ENCODE results near the gene AGFG1. TPM values are rescaled to one million over a fixed set of nuclear protein-coding genes. Genes with fewer than 3 reads are reported as not detected.

The AGFG1 gene
- total RNA-seq, 1 experiment from 2014 or later, result 72.5 TPM

DNA sequence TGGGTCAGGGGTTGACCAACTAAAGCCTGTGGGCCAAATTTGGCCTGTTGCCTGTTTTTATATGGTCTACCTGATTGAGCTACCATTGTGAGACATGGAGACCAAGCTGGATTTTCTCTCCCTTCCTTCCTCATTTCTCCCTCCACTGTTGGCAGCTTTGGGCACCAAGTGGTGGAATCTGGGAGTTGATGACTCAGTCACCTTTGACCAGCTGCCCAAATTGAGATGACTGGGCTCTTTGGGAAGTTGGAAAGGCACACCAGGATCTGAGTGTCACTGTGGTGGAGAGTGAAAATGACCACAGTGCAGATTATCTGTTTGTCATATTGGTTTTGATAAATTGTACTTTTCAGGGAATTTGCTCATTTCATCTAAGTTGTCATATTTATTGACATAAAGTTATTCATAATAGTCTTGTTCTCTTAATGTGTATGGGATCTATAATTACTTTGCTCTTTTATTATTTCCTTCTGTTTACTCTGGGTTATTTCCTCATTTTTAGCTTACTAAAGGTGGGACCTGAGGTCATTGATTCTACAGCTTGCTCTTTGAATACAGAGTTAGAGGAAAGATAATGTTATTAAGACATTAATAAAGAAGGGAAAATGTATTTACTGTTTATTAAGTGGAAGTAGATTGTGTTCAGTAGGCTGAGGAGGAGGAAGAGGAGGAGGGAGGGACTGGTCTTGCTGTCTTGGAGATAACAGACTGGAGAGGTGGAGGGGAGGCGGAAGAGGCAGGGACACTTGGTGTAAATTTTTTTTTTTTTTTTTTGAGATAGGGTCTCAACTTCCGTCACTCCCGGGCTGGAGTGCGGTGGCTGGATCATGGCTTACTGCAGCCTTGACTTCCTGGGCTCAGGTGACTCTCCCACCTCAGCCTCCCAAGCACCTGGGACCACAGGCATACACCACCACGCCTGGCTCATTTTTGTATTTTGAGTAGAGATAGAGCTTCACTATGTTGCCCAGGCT is 31.8 kb downstream of the AGFG1 start (continued):
- TF ChIP-seq, protein P1, sequence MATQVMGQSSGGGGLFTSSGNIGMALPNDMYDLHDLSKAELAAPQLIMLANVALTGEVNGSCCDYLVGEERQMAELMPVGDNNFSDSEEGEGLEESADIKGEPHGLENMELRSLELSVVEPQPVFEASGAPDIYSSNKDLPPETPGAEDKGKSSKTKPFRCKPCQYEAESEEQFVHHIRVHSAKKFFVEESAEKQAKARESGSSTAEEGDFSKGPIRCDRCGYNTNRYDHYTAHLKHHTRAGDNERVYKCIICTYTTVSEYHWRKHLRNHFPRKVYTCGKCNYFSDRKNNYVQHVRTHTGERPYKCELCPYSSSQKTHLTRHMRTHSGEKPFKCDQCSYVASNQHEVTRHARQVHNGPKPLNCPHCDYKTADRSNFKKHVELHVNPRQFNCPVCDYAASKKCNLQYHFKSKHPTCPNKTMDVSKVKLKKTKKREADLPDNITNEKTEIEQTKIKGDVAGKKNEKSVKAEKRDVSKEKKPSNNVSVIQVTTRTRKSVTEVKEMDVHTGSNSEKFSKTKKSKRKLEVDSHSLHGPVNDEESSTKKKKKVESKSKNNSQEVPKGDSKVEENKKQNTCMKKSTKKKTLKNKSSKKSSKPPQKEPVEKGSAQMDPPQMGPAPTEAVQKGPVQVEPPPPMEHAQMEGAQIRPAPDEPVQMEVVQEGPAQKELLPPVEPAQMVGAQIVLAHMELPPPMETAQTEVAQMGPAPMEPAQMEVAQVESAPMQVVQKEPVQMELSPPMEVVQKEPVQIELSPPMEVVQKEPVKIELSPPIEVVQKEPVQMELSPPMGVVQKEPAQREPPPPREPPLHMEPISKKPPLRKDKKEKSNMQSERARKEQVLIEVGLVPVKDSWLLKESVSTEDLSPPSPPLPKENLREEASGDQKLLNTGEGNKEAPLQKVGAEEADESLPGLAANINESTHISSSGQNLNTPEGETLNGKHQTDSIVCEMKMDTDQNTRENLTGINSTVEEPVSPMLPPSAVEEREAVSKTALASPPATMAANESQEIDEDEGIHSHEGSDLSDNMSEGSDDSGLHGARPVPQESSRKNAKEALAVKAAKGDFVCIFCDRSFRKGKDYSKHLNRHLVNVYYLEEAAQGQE (IDR thresholded peaks at IDR 0.05; ENCODE audit: low read depth), result no peak
- TF ChIP-seq, protein P2, sequence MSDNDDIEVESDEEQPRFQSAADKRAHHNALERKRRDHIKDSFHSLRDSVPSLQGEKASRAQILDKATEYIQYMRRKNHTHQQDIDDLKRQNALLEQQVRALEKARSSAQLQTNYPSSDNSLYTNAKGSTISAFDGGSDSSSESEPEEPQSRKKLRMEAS (IDR thresholded peaks at IDR 0.05), result peak; percentile 69
- peak; percentile 94 for TF ChIP-seq JUND (IDR thresholded peaks at IDR 0.05)

DNA sequence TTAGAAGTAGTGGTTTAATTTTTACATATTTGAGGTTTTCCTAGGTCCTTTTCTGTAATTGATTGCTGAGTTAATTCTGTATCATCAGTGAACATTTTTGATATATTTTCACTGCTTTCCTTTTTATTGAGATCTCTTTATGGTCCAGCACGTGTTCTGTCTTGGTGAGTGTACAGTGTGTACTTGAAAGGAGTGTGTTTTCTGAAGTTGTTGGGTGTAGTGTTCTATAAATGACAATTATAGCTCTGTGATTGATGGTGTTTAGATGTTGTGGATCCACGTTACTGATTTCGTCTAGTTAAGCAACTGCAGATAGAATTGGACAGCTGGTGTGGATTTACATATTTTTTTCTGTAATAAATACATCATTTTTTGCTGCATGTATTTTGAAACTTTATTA is 32.7 kb downstream of the AGFG1 start:
- no peak for ATAC-seq
- Histone ChIP-seq H3K79me2 (ENCODE audit: insufficient read depth, low read length) (peaks cover 97% of the 10 kb centered on the region), H3K9me2 (ENCODE audit: insufficient read depth) (no peaks in the 10 kb centered on the region), H3K9ac (ENCODE audit: low read length) (no peak overlapping the region), H3K4me2 (ENCODE audit: low read length) (no peak overlapping the region), H4K20me1 (ENCODE audit: insufficient read depth) (peaks cover 8% of the 10 kb centered on the region; the same call in 1 of the 2 replicates), H3K4me3 (replicated peaks in 1 of 2; ENCODE audit: low read depth in 1 of 2, low read length in 2 of 2) (no peak overlapping the region), H3K27me3 (ENCODE audit: insufficient read depth, low read length) (no peaks in the 10 kb centered on the region), H3K27ac (ENCODE audit: low read depth, low read length) (no peak overlapping the region), H3K9me3 (ENCODE audit: control insufficient read depth in 1 of 2, insufficient read depth in 1 of 2, low read depth in 1 of 2, low read length in 2 of 2) (no peaks in the 10 kb centered on the region), H3K36me3 (ENCODE audit: control insufficient read depth in 1 of 2, insufficient read depth in 2 of 2, low read length in 2 of 2) (no peaks in the 10 kb centered on the region), H2AFZ (ENCODE audit: low read depth, low read length, poor library complexity, severe bottlenecking) (no peak overlapping the region), H3K4me1 (ENCODE audit: control insufficient read depth in 1 of 2, insufficient read depth in 2 of 2, low read length in 2 of 2) (peaks cover 59 to 65% of the 10 kb centered on the region in 2 experiments)
- ChIA-PET CTCF (no interaction called here), RAD21 (ENCODE audit: low non-redundant PET in 1 of 2, low total read pairs in 2 of 2, uncharacterized antibody in 2 of 2, unreplicated experiment in 2 of 2) (no interaction called here), POLR2A (no interaction called here)
- intact Hi-C loops (cut with micrococcal nuclease), result no loop called here
- TF ChIP-seq FOSL1 (IDR thresholded peaks at IDR 0.05; ENCODE audit: low read depth) (no peak), JUND (IDR thresholded peaks at IDR 0.05) (no peak), SIN3A (IDR thresholded peaks at IDR 0.05; ENCODE audit: low read depth) (no peak), CEBPB (IDR thresholded peaks at IDR 0.05; ENCODE audit: low read depth) (no peak), ELF1 (IDR thresholded peaks at IDR 0.05; ENCODE audit: borderline replicate concordance, low read depth) (no peak), POLR2AphosphoS5 (IDR thresholded peaks at IDR 0.05; ENCODE audit: low read depth, low read length) (no peak)
- TF ChIP-seq, protein P3, sequence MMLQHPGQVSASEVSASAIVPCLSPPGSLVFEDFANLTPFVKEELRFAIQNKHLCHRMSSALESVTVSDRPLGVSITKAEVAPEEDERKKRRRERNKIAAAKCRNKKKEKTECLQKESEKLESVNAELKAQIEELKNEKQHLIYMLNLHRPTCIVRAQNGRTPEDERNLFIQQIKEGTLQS (IDR thresholded peaks at IDR 0.05), result no peak
- TF ChIP-seq, protein P4, sequence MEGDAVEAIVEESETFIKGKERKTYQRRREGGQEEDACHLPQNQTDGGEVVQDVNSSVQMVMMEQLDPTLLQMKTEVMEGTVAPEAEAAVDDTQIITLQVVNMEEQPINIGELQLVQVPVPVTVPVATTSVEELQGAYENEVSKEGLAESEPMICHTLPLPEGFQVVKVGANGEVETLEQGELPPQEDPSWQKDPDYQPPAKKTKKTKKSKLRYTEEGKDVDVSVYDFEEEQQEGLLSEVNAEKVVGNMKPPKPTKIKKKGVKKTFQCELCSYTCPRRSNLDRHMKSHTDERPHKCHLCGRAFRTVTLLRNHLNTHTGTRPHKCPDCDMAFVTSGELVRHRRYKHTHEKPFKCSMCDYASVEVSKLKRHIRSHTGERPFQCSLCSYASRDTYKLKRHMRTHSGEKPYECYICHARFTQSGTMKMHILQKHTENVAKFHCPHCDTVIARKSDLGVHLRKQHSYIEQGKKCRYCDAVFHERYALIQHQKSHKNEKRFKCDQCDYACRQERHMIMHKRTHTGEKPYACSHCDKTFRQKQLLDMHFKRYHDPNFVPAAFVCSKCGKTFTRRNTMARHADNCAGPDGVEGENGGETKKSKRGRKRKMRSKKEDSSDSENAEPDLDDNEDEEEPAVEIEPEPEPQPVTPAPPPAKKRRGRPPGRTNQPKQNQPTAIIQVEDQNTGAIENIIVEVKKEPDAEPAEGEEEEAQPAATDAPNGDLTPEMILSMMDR (IDR thresholded peaks at IDR 0.05 in 2 of 3, conservative IDR thresholded peaks at IDR 0.05 in 1 of 3; ENCODE audit: borderline replicate concordance in 1 of 3, insufficient read depth in 1 of 3, low read depth in 2 of 3, low read length in 2 of 3), result no peak
- DNase-seq (ENCODE audit: low read depth, low spot score), result no peak
- no TSS peak for BruUV-seq (replicated peaks)

All from HCT116 (cell line).